Esophagus (tissue), 2 donors: Measurements from ENCODE around the gene SYP. TPM values are rescaled to one million over a fixed set of nuclear protein-coding genes. Genes with fewer than 3 reads are reported as not detected.

Source experiments
- H3K27ac ChIP-seq, 2 donors: one replicate each; pipeline ENCODE4 v1.5.1; 2013; ENCODE audit warnings: low read depth in 2 of 2, mild to moderate bottlenecking in 2 of 2, inconsistent platforms in 1 of 2, low read length in 1 of 2, moderate library complexity in 1 of 2
- H3K27me3 ChIP-seq, 2 donors: one replicate each; pipeline ENCODE4 v1.6.1; 2013; ENCODE audit warnings: low read length in 2 of 2, control low read depth in 1 of 2, mild to moderate bottlenecking in 1 of 2; ENCODE audit not compliant: insufficient read depth in 2 of 2, control insufficient read depth in 1 of 2
- H3K36me3 ChIP-seq, 2 donors: one replicate each; pipeline ENCODE4 v1.6.1; 2013; ENCODE audit warnings: low read length in 1 of 2; ENCODE audit not compliant: control insufficient read depth in 2 of 2, insufficient read depth in 2 of 2
- H3K4me1 ChIP-seq, 2 donors: one replicate each; pipeline ENCODE4 v1.6.1; 2013; ENCODE audit warnings: low read length in 1 of 2; ENCODE audit not compliant: control insufficient read depth in 2 of 2, insufficient read depth in 2 of 2
- H3K4me3 ChIP-seq, 2 donors: one replicate each; pipeline ENCODE4 v1.5.1; 2013; ENCODE audit warnings: low read length in 2 of 2, mild to moderate bottlenecking in 2 of 2, low read depth in 1 of 2, moderate library complexity in 1 of 2
- H3K9me3 ChIP-seq, 2 donors: one replicate each; pipeline ENCODE4 v1.6.1; 2013; ENCODE audit warnings: mild to moderate bottlenecking in 2 of 2, low read depth in 1 of 2, low read length in 1 of 2, moderate library complexity in 1 of 2; ENCODE audit not compliant: control insufficient read depth in 2 of 2, insufficient read depth in 1 of 2
- WGBS, 2 donors: extraction: QIAGEN DNeasy Blood & Tissue Kit; methylation state at CpG; one replicate each; pipeline ENCODE4 v1.1.7; 2013; 5-methylcytosine and 5-hydroxymethylcytosine counted together
- polyA plus RNA-seq, 2 donors: library from polyadenylated mRNA; stranded (reverse); fragments of 200-250 nt; gene quantifications; one replicate each; pipeline ENCODE4 v1.2.3, GENCODE V29; 2013
- donor health status: healthy with polysubstance abuse.
- donor health status: Bipolar disorder and iron deficiency.

Gene SYP
- polyA plus RNA-seq, 2 donors, result 0.75 to 0.79 TPM

DNA sequence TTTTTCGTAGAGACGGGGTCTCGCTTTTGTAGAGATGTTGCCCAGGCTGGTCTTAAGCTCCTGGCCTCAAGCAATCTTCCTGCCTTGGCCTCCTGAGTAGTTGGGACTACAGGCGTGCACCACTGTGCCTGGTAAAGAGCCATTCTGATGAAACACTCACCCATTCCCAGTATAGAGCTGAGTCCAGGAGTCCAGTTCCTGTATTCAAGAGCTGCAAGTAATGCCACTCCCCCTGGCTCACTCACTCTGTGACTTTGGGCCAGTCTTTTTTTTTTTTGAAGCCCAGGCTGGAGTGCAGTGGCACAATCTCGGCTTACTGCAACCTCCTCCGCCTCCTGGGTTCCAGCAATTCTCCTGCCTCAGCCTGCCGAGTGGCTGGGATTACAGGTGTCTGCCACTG, 38.7 kb upstream of the SYP start:
- Histone ChIP-seq H3K27ac (no peak overlapping the region), H3K9me3 (no peaks in the 10 kb centered on the region), H3K4me1 (peaks cover 0 to 3% of the 10 kb centered on the region in 2 donors), H3K27me3 (no peaks in the 10 kb centered on the region), H3K4me3 (no peak overlapping the region), H3K36me3 (peaks cover 0 to 10% of the 10 kb centered on the region in 2 donors)
- WGBS, 2 donors, result 76 to 78% methylated on average over 7 of the region's 7 CpGs

DNA sequence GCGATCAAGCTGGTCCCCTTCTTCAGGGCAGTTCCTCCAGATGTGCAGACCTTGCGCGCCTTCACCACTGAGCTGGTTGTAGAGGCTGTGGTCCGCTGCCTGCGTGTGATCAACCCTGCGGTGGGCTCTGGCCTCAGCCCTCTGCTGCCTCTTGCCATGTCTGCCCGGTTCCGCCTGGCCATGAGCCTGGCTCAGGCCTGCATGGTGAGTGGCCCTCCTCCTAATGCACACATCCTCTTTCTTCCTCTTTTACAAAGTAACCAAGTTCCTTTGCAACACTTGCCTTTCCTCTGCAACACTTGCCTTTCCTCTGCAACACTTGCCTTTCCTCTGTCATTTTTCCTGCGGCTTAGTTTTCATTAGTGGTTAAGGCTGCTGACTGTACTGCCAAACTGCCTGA, 37.1 kb upstream of the SYP start:
- H3K4me1 ChIP-seq, result peaks cover 0 to 3% of the 10 kb centered on the region in 2 donors
- H3K4me3 ChIP-seq, result no peak overlapping the region
- H3K9me3 ChIP-seq, result no peaks in the 10 kb centered on the region
- H3K27me3 ChIP-seq, result no peaks in the 10 kb centered on the region
- 74 to 83% methylated on average over 9 of the region's 9 CpGs for WGBS, 2 donors
- no peak overlapping the region for H3K27ac ChIP-seq
- H3K36me3 ChIP-seq, result no peaks in the 10 kb centered on the region

DNA sequence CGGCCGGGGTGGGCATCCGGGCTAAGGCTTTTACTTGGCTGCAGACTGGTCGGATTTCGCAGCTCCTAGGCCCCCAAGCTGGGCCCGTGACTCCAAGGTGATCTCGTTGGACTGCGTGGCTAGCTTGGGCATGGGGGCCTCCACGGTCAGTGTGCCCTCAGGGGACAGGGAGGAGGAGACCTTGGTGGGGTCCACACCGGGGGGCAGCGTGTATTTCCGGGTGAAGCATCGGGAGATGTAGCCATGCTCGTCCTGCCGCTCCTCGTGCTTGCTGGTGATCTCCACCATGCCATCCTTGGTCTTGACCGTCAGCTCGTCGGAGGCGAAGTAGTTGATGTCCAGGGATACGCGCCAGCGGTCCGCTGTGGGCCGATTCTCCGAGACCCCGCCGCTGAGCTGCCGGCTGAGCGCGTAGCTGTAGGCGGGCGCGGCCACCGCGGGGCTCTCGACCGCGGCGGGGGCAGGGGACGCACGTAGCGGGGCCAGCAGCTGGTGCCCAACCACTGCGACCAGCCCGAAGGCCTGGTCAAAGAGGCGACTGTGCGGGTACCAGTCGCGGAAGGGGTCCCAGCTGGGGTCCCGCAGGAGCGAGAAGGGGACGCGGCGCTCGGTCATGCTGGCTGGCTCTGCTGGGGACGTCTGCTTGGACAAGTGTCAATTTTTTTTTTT, 34.0 kb upstream of the SYP start:
- H3K27ac ChIP-seq, result no peak overlapping the region
- H3K9me3 ChIP-seq, result peaks cover 0 to 4% of the 10 kb centered on the region in 2 donors
- WGBS, 2 donors, result 51 to 56% methylated on average over 54 to 56 of the region's 56 CpGs
- no peaks in the 10 kb centered on the region for H3K36me3 ChIP-seq
- H3K4me1 ChIP-seq, result peaks cover 2 to 3% of the 10 kb centered on the region in 2 donors
- no peak overlapping the region for H3K4me3 ChIP-seq
- H3K27me3 ChIP-seq, result no peaks in the 10 kb centered on the region

DNA sequence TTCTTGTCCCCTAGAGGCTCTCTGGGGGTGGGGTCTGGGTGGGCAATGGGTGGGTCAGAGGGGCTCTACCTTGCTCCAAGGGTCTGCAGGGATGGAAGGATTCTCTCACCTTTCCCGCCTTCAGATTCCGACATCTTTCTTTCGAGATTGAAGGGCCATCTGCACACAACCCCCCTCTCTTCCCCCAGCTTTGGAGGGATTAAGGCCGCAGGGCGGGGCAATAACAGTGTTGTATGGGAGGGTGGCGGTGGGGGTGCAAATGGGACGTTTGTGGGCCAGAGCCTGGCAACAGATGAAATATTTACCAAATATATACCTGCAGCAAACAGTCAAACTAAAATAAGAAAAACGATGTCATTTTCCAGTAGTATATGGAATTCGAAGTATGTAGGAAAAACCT, 33.2 kb upstream of the SYP start, which contains the start of gene CACNA1F:
TSS of gene CACNA1F (minus strand) at position 165 of the 400 bp plus-strand sequence. CDS start at position 134, 31 bp downstream.
- no peak within 1 kb of the TSS for H3K4me3 ChIP-seq
- no peaks in the 10 kb centered on the region for H3K36me3 ChIP-seq
- H3K9me3 ChIP-seq, result peaks cover 0 to 4% of the 10 kb centered on the region in 2 donors
- WGBS, 2 donors, result 70 to 71% methylated on average over 9 of the region's 9 CpGs
- H3K27me3 ChIP-seq, result no peaks in the 10 kb centered on the region
- no peak within 1 kb of the TSS for H3K27ac ChIP-seq
- peaks cover 2 to 3% of the 10 kb centered on the region in 2 donors for H3K4me1 ChIP-seq

DNA sequence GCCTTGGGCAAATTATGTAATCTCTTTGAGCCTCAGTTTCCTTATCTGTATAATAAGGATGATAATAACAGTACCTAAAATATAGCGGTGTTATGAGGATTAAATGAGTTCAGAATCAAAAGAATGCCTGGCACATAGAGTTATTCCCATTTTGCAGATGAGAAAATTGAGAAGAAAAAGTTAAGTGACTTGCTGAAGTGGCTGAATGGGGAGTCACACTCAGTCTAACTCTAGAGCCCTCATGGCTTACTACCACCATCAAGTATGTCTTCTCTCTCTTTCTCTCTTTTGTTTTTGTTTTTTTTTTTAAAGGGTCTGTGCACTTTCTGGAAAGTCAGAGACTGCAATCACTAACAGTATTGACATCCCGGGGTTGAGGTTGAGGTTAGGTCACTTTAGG, 32.5 kb upstream of the SYP start:
- H3K4me3 ChIP-seq, result no peak overlapping the region
- H3K36me3 ChIP-seq, result no peaks in the 10 kb centered on the region
- peaks cover 0 to 4% of the 10 kb centered on the region in 2 donors for H3K9me3 ChIP-seq
- no peaks in the 10 kb centered on the region for H3K27me3 ChIP-seq
- H3K4me1 ChIP-seq, result peaks cover 2 to 3% of the 10 kb centered on the region in 2 donors
- no peak overlapping the region for H3K27ac ChIP-seq
- WGBS, 2 donors, result 72 to 89% methylated on average over 2 of the region's 2 CpGs

DNA sequence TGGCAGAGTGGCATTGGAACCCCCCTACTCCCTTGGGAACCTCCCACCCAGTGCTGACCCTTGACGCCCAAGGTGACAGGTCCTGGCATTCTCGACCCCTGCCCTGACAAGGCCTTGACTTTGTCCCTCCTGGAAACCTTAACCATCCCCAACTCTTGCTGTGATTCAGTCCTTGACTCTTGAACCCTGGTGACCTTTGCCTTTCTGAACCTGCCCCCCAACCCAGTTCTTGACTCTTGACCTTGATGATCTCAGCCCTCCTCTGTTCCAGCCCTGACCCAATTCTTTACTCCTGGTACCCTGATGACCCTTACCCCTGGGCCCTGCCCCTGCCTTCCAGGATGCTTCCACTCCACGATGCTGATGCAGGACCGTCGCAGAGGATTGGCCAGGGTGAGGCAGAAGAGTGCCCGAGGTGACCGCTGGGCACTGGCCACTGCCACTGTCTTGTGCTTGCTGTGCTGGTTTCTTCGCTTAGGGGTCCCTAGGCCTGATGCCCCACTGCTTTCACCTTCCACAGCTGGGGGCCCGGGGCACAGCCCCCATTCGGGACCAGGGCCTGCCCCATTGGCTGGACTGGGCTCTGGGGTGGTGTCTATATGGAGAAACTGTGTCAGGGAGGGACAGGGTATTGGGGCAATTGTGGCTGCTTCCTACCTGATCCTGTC, 31.5 kb upstream of the SYP start:
- Histone ChIP-seq H3K27ac (peak overlapping the region in 1 of 2 donors; percentile 18), H3K9me3 (peaks cover 0 to 4% of the 10 kb centered on the region in 2 donors), H3K4me3 (no peak overlapping the region), H3K36me3 (no peaks in the 10 kb centered on the region), H3K27me3 (no peaks in the 10 kb centered on the region), H3K4me1 (peaks cover 0 to 2% of the 10 kb centered on the region in 2 donors)
- 93 to 95% methylated on average over 10 of the region's 10 CpGs for WGBS, 2 donors

DNA sequence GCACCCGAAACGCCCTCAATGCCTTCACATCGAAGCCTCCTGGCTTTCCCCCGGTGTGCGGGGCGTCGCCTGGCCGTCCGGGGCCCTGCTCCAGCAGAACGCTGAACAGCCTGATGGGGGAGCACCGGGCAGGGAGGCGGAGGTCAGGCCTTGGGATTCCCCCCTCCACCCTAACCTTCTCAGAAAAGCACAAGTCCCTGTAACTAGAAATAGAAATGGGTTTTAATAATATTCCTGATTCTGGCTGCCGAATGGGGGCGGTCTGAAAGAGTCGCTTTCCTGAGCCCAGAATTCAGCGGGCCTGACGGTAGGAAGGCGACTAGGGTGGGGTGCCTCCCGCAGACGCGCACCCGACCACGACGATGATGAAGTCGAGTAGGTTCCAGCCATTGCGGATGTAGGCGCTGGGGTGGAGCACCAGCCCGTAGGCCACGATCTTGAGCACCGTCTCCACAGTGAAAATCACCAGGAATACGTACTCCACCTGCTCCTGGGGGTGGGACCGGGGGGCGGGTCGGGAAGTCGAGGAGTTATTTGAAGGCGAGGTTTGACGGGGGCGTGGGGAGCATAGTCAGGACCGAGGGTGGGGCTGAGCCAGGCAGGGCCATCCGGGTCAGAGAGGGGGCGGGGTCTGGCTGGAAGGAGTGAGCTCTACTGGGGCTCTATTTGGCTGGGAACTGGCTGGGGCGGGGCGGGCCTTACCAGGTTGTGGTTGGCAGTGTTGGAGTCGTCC, 30.7 kb upstream of the SYP start:
- H3K36me3 ChIP-seq, result no peaks in the 10 kb centered on the region
- peak overlapping the region; percentile 5 to 29 for H3K4me3 ChIP-seq
- H3K27me3 ChIP-seq, result no peaks in the 10 kb centered on the region
- H3K9me3 ChIP-seq, result peaks cover 0 to 4% of the 10 kb centered on the region in 2 donors
- peak overlapping the region in 1 of 2 donors; percentile 38 for H3K27ac ChIP-seq
- WGBS, 2 donors, result 3 to 39% methylated on average over 44 of the region's 44 CpGs
- H3K4me1 ChIP-seq, result peaks cover 0 to 2% of the 10 kb centered on the region in 2 donors

DNA sequence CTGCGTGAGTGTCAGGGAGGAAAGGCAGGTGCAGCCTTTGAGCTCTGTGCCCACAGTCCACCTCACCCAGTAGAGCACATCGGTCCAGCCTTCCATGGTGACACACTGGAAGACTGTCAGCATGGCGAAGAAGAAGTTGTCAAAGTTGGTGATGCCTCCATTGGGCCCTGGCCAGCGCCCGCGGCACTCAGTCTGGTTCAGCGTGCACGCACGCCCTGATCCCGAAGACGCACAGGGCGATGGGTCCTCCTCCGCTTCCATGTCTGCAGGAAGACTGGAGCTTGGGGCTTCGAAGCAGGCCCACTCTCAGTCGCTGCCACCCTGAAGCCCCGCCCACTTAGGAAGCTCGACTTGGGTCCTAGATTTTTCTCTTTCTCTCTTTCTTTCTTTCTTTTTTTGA, 28.2 kb upstream of the SYP start:
- no peak overlapping the region for H3K27ac ChIP-seq
- no peaks in the 10 kb centered on the region for H3K27me3 ChIP-seq
- H3K4me1 ChIP-seq, result peaks cover 0 to 2% of the 10 kb centered on the region in 2 donors
- H3K9me3 ChIP-seq, result peaks cover 0 to 4% of the 10 kb centered on the region in 2 donors
- H3K4me3 ChIP-seq, result no peak overlapping the region
- WGBS, 2 donors, result 89 to 92% methylated on average over 17 of the region's 17 CpGs
- no peaks in the 10 kb centered on the region for H3K36me3 ChIP-seq

DNA sequence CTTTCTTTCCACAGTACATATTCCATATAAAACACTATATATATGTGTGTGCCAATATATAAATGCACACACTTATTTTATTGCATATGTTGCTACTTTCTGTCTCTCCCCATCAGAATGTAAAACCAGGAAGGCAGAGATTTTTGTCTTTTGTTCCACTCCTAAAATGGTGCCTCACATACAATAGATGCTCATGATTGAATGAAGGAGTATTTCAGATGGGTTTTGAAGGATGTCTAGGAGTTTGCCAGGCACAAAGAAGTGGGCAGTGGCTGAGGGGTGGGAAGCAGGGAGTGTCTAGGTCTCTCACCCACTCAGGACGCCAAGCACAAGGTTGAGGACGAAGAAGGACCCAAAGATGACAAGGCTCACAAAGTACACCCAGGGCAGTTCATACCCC, 27.7 kb upstream of the SYP start:
- no peaks in the 10 kb centered on the region for H3K27me3 ChIP-seq
- no peak overlapping the region for H3K4me3 ChIP-seq
- 57 to 91% methylated on average over 2 of the region's 2 CpGs for WGBS, 2 donors
- H3K27ac ChIP-seq, result no peak overlapping the region
- peaks cover 0 to 4% of the 10 kb centered on the region in 2 donors for H3K9me3 ChIP-seq
- peaks cover 0 to 2% of the 10 kb centered on the region in 2 donors for H3K4me1 ChIP-seq
- H3K36me3 ChIP-seq, result no peaks in the 10 kb centered on the region
